Measurements from ENCODE around the gene THPO.

The THPO gene

GRCh38 chr3:184361932-184362667 is 15.9 kb downstream of the THPO start:
- DNase-seq: peak; percentile 21 to 32

DNA sequence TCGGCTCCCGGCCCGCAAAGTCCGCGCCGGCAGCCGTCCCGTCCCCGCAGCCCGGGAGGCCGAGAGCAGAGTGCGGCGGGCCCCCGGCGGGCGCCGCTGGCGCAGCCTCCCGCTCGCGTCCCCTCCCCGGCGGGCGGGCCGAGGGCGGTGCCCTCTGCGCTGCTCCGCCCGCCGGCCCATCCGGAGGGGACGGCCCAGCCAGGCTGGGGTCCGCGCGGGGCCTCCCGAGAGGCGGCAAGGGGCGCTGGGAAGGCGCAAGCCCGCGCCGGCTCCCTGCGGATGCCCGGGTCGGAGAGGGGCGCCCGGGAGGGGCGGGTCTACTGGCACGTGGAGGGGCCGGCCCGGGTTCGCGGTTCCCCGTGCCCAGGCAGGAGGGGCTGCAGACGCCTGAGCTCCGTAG is 16.5 kb downstream of the THPO start, which contains the start of the genes CLCN2 and POLR2H:
Gene CLCN2 (minus strand): TSS at position 74 of the 400 bp plus-strand sequence. CDS start 126 bp downstream, outside the sequence.
Gene POLR2H (plus strand): TSS at position 179 of the 400 bp plus-strand sequence. CDS start 1,783 bp downstream, outside the sequence.
- peak; percentile 13 to 38 for DNase-seq

DNA sequence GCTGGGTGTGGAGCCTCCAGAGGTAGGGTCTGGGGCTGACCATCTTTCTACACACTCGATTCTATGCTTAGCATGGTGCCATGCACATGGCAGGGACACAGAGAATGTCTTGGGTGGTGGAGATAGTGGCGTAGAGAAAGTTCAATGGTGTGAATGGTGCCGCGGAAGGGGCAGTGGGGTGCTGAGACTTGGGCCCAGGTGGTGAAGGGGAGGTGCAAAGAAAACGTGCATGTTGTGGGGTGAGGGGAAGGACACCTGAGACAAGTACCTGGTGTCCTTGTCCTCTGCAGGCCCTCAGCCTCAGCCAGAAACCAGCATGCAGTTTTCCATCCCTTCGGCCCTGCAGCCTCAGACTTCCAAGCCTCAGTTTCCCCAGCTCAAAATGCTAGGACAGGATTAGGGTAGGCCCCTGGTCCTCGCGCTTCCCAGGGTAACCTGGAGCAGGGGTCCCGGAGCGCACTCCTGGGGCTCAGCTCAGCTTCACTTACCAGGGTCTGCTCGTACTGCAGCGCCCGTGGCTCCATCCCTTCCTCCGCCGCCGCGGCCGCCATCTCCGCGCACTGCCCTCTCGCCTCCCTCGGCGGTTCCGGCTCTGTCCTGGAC is 17.0 kb downstream of the THPO start:
- no peak for DNase-seq

- DNase-seq: no peak
These were observed 17.7 kb downstream of the THPO start for GRCh38 chr3:184360070-184360928.

GRCh38 chr3:184359610-184360009 is 18.4 kb downstream of the THPO start:
- no peak for DNase-seq

DNA sequence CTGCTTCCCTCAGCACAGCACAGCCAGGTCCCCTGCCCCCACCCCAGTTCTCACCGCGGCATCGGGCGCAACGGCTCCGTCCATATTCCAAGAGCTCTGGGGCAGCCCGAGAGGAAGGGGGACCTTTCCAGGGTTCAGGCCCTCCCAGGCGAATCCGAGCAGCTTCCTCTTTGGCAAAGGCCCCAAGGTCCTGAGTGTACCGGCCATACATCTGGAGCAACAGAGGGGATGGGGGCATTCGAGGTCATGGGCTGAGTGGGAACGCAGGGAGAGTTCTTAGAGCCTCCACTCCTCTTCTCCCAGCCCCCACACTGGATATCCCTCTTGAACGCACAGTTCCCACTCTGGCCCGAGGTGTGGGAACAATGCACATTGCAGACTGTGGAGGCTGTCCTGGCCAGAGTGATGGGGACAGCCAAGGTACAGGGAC is 19.1 kb downstream of the THPO start:
- DNase-seq: no peak

DNA sequence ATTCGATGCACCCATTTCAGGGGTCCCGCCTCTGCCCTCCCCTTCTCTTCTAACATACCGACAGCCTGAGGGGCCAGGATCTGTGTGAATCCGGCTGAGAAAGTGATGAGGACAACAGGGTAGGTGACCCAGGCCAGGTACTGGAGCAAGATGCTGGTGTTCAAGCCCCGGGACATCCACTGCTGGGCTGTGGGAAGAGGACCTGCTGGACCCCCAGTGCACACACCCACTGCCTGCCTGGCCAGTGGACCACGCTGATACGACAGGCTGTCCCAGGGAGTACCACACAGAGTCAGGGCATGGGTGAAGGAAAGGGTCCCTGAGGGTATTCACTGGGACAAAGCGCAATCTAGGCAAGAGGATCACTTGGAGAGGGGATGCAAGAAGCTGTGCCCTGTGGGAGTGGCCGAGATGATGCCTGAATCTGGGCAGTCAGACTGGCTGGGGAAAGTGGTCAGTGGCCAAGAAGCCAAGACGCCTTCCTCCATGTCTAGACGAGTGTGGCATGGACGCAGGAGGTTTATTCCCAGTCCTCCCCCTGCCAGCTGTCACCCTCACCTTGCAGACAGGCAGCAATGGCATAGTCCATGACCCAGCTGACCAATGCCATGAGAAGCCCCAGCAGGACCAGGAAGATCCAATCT is 19.8 kb downstream of the THPO start:
- no peak for DNase-seq

DNA sequence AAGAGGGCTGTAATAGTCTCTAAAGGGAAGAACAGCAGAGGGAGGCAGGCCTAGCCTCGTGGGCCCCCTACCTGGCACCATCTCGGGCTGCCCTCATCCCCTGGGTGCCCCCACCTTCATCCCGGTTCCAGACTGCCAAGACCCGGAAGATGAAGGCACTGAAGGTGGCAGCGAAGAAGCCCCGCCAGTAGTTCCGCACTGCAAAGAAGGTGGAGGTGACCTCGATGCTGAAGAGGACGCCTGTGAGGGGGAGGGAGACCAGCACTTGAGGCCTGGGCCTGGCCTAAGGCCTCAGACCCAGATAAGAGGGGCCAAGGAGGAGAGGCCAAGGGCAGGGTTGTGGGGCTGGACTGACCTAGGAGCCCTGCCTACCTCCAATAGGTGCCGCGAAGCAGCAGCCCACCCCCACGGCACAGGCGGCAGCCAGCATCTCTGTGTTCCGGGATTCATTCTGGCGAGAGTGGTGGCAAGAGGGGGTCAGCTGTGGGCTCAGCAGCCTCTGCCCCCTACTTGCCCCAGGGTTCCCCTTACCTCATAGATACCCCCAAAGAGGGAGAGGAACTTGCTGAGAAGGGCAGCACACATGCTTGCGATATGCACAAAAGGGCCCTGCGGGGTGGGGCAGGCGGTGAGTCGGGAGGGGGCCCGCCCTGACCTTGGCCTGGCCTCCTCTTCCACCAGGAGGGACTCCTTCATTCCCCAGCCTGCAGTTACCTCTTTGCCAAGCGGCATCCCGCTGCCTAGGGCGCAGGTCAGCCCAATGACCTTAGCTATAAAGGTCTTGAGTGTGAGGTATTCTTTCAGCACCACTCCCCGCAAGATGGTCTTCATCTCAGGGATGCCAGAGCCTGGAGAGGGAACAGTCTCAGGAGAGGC is 20.5 kb downstream of the THPO start:
- DNase-seq: no peak

GRCh38 chr3:184355261-184356040 is 22.6 kb downstream of the THPO start:
- DNase-seq: no peak

DNA sequence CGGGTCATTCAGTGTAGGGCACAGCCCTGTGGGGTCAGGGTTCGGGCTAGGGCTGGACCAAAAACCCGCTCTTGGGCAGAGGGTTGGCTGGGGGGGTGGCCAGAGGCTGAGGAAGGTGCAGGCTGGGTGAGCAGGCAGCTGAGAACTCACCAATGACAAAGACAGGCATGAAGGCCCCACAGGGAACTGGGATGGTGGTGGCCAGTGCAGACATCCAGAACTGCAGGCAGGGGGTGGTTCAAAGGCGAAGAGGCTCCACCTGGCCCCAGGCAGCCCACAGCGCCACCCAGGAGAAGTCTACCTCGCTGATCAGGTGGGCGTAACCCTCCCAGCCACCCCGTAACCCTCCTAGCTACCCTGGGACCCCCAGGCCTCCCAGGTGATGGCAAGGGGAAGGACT is 23.3 kb downstream of the THPO start:
- no peak for DNase-seq

- DNase-seq: peak; percentile 59 to 71
These were observed 23.8 kb downstream of the THPO start for GRCh38 chr3:184354121-184354728.

GRCh38 chr3:184353546-184353941 is 24.5 kb downstream of the THPO start:
- DNase-seq: no peak

- no peak for DNase-seq
These were observed 25.0 kb downstream of the THPO start for GRCh38 chr3:184352897-184353545.

GRCh38 chr3:184352149-184352785 is 25.7 kb downstream of the THPO start:
- no peak for DNase-seq

- DNase-seq: no peak
These were observed 26.4 kb downstream of the THPO start for GRCh38 chr3:184351511-184352148.

- DNase-seq: no peak
These were observed 27.4 kb downstream of the THPO start for GRCh38 chr3:184350618-184351017.

GRCh38 chr3:184349563-184350470 is 28.2 kb downstream of the THPO start:
- no peak for DNase-seq

GRCh38 chr3:184348057-184348382 is 30.0 kb downstream of the THPO start:
- no peak for DNase-seq
